ENCODE measurements around the gene NKD1.

NKD1 gene

GRCh38 chr16:50618238-50618918 lies 70.2 kb downstream of the NKD1 start:
- ChIA-PET CTCF (no interaction called here), POLR2A (no interaction called here)
- no peak for DNase-seq (ENCODE audit: extremely low spot score)
- TF ChIP-seq ARNT (IDR thresholded peaks at IDR 0.05) (no peak), LEF1 (IDR thresholded peaks at IDR 0.05; ENCODE audit: borderline replicate concordance) (no peak), FOXK2 (IDR thresholded peaks at IDR 0.05) (no peak), ZNF384 (IDR thresholded peaks at IDR 0.05) (no peak), NFRKB (IDR thresholded peaks at IDR 0.05) (no peak), SP1 (IDR thresholded peaks at IDR 0.05) (no peak), TARDBP (IDR thresholded peaks at IDR 0.05) (no peak)

GRCh38 chr16:50619702-50620491 lies 71.7 kb downstream of the NKD1 start:
- ChIA-PET POLR2A (no interaction called here), CTCF (no interaction called here)
- TF ChIP-seq L3MBTL2 (conservative IDR thresholded peaks at IDR 0.05) (no peak), CTBP1 (IDR thresholded peaks at IDR 0.05; ENCODE audit: borderline replicate concordance) (no peak)
- no peak for DNase-seq (ENCODE audit: extremely low spot score)

- POLR2A ChIA-PET, result no interaction called here
- DNase-seq (ENCODE audit: extremely low spot score), result no peak
- CTCF ChIA-PET, result no interaction called here
- TF ChIP-seq CTBP1 (IDR thresholded peaks at IDR 0.05; ENCODE audit: borderline replicate concordance) (no peak), BHLHE40 (IDR thresholded peaks at IDR 0.05; ENCODE audit: borderline replicate concordance) (no peak), FOXK2 (IDR thresholded peaks at IDR 0.05) (no peak), FOXM1 (IDR thresholded peaks at IDR 0.05; ENCODE audit: borderline replicate concordance) (no peak), FOXA1 (IDR thresholded peaks at IDR 0.05) (no peak), L3MBTL2 (conservative IDR thresholded peaks at IDR 0.05) (no peak), NFRKB (IDR thresholded peaks at IDR 0.05) (no peak), ZNF384 (IDR thresholded peaks at IDR 0.05) (no peak), ELF4 (IDR thresholded peaks at IDR 0.05) (no peak), LEF1 (IDR thresholded peaks at IDR 0.05; ENCODE audit: borderline replicate concordance) (no peak), TARDBP (IDR thresholded peaks at IDR 0.05) (no peak), HDGF (IDR thresholded peaks at IDR 0.05; ENCODE audit: borderline replicate concordance) (no peak), PKNOX1 (IDR thresholded peaks at IDR 0.05) (no peak), SUZ12 (IDR thresholded peaks at IDR 0.05) (no peak), ARNT (IDR thresholded peaks at IDR 0.05) (no peak), SP1 (IDR thresholded peaks at IDR 0.05) (no peak)
Measured at GRCh38 chr16:50620646-50621451, 72.7 kb downstream of the NKD1 start.

- TF ChIP-seq ARNT (IDR thresholded peaks at IDR 0.05), result no peak
- TF ChIP-seq LEF1 (IDR thresholded peaks at IDR 0.05; ENCODE audit: borderline replicate concordance), result no peak
- TF ChIP-seq SUZ12 (IDR thresholded peaks at IDR 0.05), result no peak
- TF ChIP-seq SP1 (IDR thresholded peaks at IDR 0.05), result no peak
- TF ChIP-seq L3MBTL2 (conservative IDR thresholded peaks at IDR 0.05), result no peak
- TF ChIP-seq PKNOX1 (IDR thresholded peaks at IDR 0.05), result no peak
- TF ChIP-seq ZNF384 (IDR thresholded peaks at IDR 0.05), result no peak
- TF ChIP-seq ELF4 (IDR thresholded peaks at IDR 0.05), result no peak
- DNase-seq (ENCODE audit: extremely low spot score), result no peak
- CTCF ChIA-PET, result no interaction called here
- POLR2A ChIA-PET, result no interaction called here
Measured at GRCh38 chr16:50621452-50621792, 73.2 kb downstream of the NKD1 start.

GRCh38 chr16:50622029-50622428 lies 73.8 kb downstream of the NKD1 start:
- ChIA-PET CTCF (no interaction called here), POLR2A (no interaction called here)
- TF ChIP-seq PKNOX1 (IDR thresholded peaks at IDR 0.05), result no peak
- TF ChIP-seq FOXA1 (IDR thresholded peaks at IDR 0.05), result no peak
- no peak for TF ChIP-seq FOXM1 (IDR thresholded peaks at IDR 0.05; ENCODE audit: borderline replicate concordance)
- no peak for TF ChIP-seq FOXK2 (IDR thresholded peaks at IDR 0.05)
- no peak for TF ChIP-seq SP1 (IDR thresholded peaks at IDR 0.05)
- TF ChIP-seq TARDBP (IDR thresholded peaks at IDR 0.05), result no peak
- TF ChIP-seq BHLHE40 (IDR thresholded peaks at IDR 0.05; ENCODE audit: borderline replicate concordance), result no peak
- no peak for TF ChIP-seq ZNF384 (IDR thresholded peaks at IDR 0.05)
- no peak for TF ChIP-seq L3MBTL2 (conservative IDR thresholded peaks at IDR 0.05)
- TF ChIP-seq ELF4 (IDR thresholded peaks at IDR 0.05), result no peak
- no peak for TF ChIP-seq NFRKB (IDR thresholded peaks at IDR 0.05)
- TF ChIP-seq LEF1 (IDR thresholded peaks at IDR 0.05; ENCODE audit: borderline replicate concordance), result no peak
- TF ChIP-seq HDGF (IDR thresholded peaks at IDR 0.05; ENCODE audit: borderline replicate concordance), result no peak
- no peak for TF ChIP-seq CTBP1 (IDR thresholded peaks at IDR 0.05; ENCODE audit: borderline replicate concordance)
- no peak for TF ChIP-seq ARNT (IDR thresholded peaks at IDR 0.05)
- TF ChIP-seq SUZ12 (IDR thresholded peaks at IDR 0.05), result no peak
- DNase-seq (ENCODE audit: extremely low spot score), result no peak
